HEK293 (cell line): ENCODE data around the gene UNC50.

ENCODE experiments used
- ZFP3 ChIP-seq: fragments of 450-650 bp; formaldehyde crosslinking; IDR thresholded peaks from 2 replicates; pipeline ENCODE4 v1.5.1; 2016; ENCODE audit warnings: low read depth, missing biosample characterization, missing genetic modification characterization
- ZNF23 ChIP-seq: fragments of 450-650 bp; formaldehyde crosslinking; IDR thresholded peaks from 2 replicates; pipeline ENCODE4 v1.5.1; 2016; ENCODE audit warnings: missing biosample characterization, missing genetic modification characterization, borderline replicate concordance
- ZNF394 ChIP-seq: fragments of 450-650 bp; formaldehyde crosslinking; IDR thresholded peaks from 2 replicates; pipeline ENCODE4 v1.5.1; 2016; ENCODE audit warnings: missing biosample characterization, missing genetic modification characterization, mild to moderate bottlenecking, moderate library complexity, borderline replicate concordance
- TF ChIP-seq, protein P1 (sequence below): sonication (generic); formaldehyde crosslinking; IDR thresholded peaks from 2 replicates; pipeline ENCODE4 v1.8.1; 2022; ENCODE audit warnings: mild to moderate bottlenecking, moderate library complexity, missing genetic modification reagents
- TF ChIP-seq, protein P2 (sequence below): fragments of 450-650 bp; formaldehyde crosslinking; IDR thresholded peaks from 2 replicates; pipeline ENCODE4 v1.5.1; 2016; ENCODE audit warnings: missing biosample characterization, missing genetic modification characterization
- TF ChIP-seq, protein P3 (sequence below): fragments of 450-650 bp; formaldehyde crosslinking; IDR thresholded peaks from 2 replicates; pipeline ENCODE4 v1.5.1; 2016; ENCODE audit warnings: missing biosample characterization, missing genetic modification characterization
- TF ChIP-seq, protein P4 (sequence below): fragments of 450-650 bp; formaldehyde crosslinking; IDR thresholded peaks from 2 replicates; pipeline ENCODE4 v1.5.1; 2016; ENCODE audit warnings: missing biosample characterization, missing genetic modification characterization, low read depth

DNA sequence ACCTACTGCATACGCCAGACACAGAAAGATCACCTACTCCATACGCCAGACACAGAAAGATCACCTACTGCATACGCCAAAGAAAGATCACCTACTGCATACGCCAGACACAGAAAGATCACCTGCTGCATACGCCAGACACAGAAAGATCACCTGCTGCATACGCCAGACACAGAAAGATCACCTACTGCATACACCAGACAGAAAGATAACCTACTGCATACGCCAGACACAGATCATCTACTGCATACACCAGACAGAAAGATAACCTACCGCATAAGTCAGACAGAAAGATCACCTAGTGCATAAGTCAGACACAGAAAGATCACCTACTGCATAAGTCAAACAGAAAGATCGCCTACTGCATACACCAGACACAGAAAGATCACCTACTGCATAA, 25.9 kb upstream of the UNC50 start:
- TF ChIP-seq ZFP3 (tag by site-specific recombination): no peak
- TF ChIP-seq, protein P1, sequence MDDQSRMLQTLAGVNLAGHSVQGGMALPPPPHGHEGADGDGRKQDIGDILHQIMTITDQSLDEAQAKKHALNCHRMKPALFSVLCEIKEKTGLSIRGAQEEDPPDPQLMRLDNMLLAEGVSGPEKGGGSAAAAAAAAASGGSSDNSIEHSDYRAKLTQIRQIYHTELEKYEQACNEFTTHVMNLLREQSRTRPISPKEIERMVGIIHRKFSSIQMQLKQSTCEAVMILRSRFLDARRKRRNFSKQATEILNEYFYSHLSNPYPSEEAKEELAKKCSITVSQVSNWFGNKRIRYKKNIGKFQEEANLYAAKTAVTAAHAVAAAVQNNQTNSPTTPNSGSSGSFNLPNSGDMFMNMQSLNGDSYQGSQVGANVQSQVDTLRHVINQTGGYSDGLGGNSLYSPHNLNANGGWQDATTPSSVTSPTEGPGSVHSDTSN (CRISPR knock-in tag): no peak
- TF ChIP-seq, protein P2, sequence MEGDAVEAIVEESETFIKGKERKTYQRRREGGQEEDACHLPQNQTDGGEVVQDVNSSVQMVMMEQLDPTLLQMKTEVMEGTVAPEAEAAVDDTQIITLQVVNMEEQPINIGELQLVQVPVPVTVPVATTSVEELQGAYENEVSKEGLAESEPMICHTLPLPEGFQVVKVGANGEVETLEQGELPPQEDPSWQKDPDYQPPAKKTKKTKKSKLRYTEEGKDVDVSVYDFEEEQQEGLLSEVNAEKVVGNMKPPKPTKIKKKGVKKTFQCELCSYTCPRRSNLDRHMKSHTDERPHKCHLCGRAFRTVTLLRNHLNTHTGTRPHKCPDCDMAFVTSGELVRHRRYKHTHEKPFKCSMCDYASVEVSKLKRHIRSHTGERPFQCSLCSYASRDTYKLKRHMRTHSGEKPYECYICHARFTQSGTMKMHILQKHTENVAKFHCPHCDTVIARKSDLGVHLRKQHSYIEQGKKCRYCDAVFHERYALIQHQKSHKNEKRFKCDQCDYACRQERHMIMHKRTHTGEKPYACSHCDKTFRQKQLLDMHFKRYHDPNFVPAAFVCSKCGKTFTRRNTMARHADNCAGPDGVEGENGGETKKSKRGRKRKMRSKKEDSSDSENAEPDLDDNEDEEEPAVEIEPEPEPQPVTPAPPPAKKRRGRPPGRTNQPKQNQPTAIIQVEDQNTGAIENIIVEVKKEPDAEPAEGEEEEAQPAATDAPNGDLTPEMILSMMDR: no peak
- TF ChIP-seq, protein P3, sequence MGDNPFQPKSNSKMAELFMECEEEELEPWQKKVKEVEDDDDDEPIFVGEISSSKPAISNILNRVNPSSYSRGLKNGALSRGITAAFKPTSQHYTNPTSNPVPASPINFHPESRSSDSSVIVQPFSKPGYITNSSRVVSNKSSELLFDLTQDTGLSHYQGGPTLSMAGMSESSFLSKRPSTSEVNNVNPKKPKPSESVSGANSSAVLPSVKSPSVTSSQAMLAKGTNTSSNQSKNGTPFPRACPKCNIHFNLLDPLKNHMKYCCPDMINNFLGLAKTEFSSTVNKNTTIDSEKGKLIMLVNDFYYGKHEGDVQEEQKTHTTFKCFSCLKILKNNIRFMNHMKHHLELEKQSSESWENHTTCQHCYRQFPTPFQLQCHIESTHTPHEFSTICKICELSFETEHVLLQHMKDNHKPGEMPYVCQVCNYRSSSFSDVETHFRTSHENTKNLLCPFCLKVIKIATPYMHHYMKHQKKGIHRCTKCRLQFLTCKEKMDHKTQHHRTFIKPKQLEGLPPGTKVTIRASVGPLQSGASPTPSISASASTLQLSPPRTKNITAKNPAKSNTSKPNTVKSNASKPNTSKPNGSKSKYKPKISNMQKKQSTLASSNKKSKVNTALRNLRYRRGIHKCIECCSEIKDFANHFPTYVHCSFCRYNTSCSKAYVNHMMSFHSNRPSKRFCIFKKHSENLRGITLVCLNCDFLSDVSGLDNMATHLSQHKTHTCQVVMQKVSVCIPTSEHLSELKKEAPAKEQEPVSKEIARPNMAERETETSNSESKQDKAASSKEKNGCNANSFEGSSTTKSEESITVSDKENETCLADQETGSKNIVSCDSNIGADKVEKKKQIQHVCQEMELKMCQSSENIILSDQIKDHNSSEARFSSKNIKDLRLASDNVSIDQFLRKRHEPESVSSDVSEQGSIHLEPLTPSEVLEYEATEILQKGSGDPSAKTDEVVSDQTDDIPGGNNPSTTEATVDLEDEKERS (tag by site-specific recombination): no peak
- TF ChIP-seq, protein P4, sequence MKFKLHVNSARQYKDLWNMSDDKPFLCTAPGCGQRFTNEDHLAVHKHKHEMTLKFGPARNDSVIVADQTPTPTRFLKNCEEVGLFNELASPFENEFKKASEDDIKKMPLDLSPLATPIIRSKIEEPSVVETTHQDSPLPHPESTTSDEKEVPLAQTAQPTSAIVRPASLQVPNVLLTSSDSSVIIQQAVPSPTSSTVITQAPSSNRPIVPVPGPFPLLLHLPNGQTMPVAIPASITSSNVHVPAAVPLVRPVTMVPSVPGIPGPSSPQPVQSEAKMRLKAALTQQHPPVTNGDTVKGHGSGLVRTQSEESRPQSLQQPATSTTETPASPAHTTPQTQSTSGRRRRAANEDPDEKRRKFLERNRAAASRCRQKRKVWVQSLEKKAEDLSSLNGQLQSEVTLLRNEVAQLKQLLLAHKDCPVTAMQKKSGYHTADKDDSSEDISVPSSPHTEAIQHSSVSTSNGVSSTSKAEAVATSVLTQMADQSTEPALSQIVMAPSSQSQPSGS: no peak
- TF ChIP-seq ZNF394 (tag by site-specific recombination): no peak
- no peak for TF ChIP-seq ZNF23 (tag by site-specific recombination)
